GM19025 (cell line): ENCODE results near the gene XRCC5.
"Not testable (repeated sequence)": the region's sequence is repeated elsewhere in the genome, so short reads cannot be mapped to it uniquely, and the experiment has no call there.

Experiments
- ATAC-seq: cut with Tn5 transposase; IDR thresholded peaks from one replicate; pipeline ENCODE4 v1.9.1; 2021; ENCODE audit warnings: mild to moderate bottlenecking, low read depth, moderate library complexity; ENCODE audit not compliant: unreplicated experiment

XRCC5 gene

GRCh38 chr2:216108967-216109921 is at the start of gene XRCC5:
Gene XRCC5 (plus strand): TSS chr2:216109348. CDS start chr2:216109437, 89 bp downstream.
- ATAC-seq: peak; percentile 47

GRCh38 chr2:216064014-216064630 is 45.0 kb upstream of the XRCC5 start:
- ATAC-seq: no peak

- no peak for ATAC-seq
Measured at GRCh38 chr2:216064665-216065064, 44.5 kb upstream of the XRCC5 start.

- ATAC-seq: no peak
Measured at GRCh38 chr2:216066230-216066629, 42.9 kb upstream of the XRCC5 start.

- no peak for ATAC-seq
Measured at GRCh38 chr2:216069028-216069427, 40.1 kb upstream of the XRCC5 start.

GRCh38 chr2:216070195-216070594 is 39.0 kb upstream of the XRCC5 start:
- ATAC-seq: no peak

GRCh38 chr2:216071111-216071851 is 37.9 kb upstream of the XRCC5 start:
- no peak for ATAC-seq

DNA sequence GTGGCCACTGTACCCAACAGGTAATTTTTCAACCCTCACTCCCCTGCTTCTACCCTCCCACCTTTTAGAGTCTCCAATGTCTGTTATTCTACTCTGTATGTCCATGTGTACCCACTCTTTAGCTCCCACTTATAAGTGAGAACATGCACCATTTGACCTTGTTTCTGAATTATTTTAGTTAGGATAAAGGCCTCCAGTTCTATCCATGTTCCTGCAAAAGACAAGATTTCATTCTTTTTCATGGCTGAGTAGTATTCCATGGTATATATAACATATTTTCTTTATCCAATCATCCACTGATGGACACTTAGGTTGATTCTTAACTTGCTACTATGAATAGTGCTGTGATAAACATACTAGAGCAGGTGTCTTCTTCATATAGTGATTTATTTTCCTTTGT is 36.7 kb upstream of the XRCC5 start:
- ATAC-seq: no peak

DNA sequence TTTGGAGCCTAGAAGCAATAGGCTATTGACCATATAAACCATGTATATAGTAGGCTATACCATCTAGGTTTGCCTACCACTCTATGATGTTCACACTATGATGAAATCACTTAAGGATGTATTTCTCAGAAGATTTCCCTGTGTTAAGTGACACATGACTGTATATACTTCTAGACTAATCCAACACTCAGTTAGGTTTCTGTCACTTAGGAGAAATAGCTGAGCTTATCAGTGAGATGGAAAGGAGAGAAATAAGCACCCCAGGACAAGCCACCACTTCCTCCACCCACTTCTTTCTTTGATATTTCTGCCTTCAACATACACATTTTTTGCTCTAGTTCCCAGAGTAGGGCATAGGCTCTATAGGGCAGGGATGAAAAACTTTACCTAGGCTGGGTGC is 35.4 kb upstream of the XRCC5 start:
- ATAC-seq: no peak

GRCh38 chr2:216074380-216074779 is 34.8 kb upstream of the XRCC5 start:
- ATAC-seq: no peak

DNA sequence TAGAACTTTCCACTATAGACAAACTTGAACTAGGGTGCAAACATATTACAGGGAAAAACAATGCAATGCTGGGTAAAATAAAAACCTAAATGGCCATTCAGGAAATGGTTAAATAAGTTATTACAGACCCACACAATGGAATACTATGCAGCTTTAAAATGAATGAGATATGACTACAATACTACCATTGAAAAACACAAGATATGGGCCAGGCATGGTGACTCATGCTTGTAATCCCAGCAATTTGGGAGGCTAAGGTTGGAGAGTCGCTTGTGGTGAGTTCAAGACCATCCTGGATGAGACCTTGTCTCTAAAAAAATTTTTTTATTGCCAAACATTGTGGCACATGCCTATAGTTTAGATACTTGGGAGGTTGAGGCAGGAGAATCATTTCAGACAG is 34.4 kb upstream of the XRCC5 start:
- ATAC-seq: no peak

GRCh38 chr2:216075510-216076485 is 33.4 kb upstream of the XRCC5 start:
- no peak for ATAC-seq

- no peak for ATAC-seq
Measured at GRCh38 chr2:216078776-216079175, 30.4 kb upstream of the XRCC5 start.

- not testable (repeated sequence) for ATAC-seq
Measured at GRCh38 chr2:216080048-216080447, 29.1 kb upstream of the XRCC5 start.

DNA sequence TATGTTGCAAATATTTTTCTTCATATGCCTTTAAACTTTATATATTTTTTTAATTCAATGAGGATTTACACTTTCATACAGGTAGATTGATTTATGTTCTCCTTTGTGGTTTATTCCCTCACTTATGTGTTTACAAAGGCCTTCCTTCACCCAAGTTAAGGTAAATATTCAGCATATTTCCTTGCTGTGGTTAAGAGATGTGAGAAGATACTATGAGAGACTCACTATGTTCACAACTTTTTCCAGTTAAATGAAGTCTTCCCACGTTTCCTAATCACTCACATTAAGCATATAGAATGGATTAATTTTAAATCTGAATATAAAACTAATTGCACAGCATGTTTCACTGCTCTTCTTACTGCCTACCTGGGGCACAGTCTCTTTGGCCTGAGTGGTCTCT is 28.1 kb upstream of the XRCC5 start:
- no peak for ATAC-seq

- peak; percentile 94 for ATAC-seq
Measured at GRCh38 chr2:216081487-216082116, 27.5 kb upstream of the XRCC5 start, which contains the start of the genes PECR and TMEM169. Gene PECR (minus strand): TSS chr2:216081809. CDS start chr2:216081741, 68 bp downstream. Gene TMEM169 (plus strand): TSS chr2:216081919. CDS start chr2:216095964, 14,045 bp downstream.

GRCh38 chr2:216082117-216082711 is 26.9 kb upstream of the XRCC5 start:
- ATAC-seq: no peak

DNA sequence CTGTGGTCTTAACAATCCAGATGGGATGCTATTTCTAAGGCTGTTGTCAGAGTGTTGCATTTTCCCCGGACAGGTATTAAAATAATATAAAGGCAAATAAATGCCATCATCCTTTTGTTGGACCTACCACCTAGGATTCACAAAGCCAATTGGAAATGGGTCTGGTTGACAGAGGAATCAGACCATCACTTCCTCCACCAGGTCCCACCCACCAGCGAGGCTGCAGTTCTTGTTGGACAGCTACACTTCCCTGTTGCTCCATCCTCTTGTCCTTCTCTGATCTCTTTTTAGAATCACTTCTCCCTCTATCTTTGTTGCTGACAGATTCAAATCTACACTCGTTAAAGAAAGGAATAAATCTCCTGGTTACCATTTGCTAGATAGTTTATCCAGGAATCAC is 26.3 kb upstream of the XRCC5 start:
- ATAC-seq: no peak
